ENCODE measurements around the gene FBXL7.

The FBXL7 gene

GRCh38 chr5:15585128-15585527 lies 85.1 kb downstream of the FBXL7 start:
- H3K27ac ChIP-seq: no peak overlapping the region
- H3K4me3 ChIP-seq (ENCODE audit: low read depth in 1 of 2, low read length in 1 of 2): no peak overlapping the region
- no peaks in the 10 kb centered on the region for H3K36me3 ChIP-seq
- H3K27me3 ChIP-seq: no peaks in the 10 kb centered on the region
- TF ChIP-seq CTCF (IDR thresholded peaks at IDR 0.05): no peak
- no peaks in the 10 kb centered on the region for H3K9me3 ChIP-seq
- no peaks in the 10 kb centered on the region for H3K4me1 ChIP-seq (ENCODE audit: control insufficient read depth in 1 of 2, insufficient read depth in 1 of 2, low read depth in 1 of 2, low read length in 1 of 2)

GRCh38 chr5:15585841-15586591 lies 86.0 kb downstream of the FBXL7 start:
- H3K9me3 ChIP-seq: no peaks in the 10 kb centered on the region
- H3K27ac ChIP-seq: no peak overlapping the region
- TF ChIP-seq CTCF (IDR thresholded peaks at IDR 0.05): no peak
- H3K4me3 ChIP-seq (ENCODE audit: low read depth in 1 of 2, low read length in 1 of 2): no peak overlapping the region
- no peaks in the 10 kb centered on the region for H3K27me3 ChIP-seq
- H3K36me3 ChIP-seq: no peaks in the 10 kb centered on the region
- H3K4me1 ChIP-seq (ENCODE audit: control insufficient read depth in 1 of 2, insufficient read depth in 1 of 2, low read depth in 1 of 2, low read length in 1 of 2): no peaks in the 10 kb centered on the region

GRCh38 chr5:15587916-15588315 lies 87.9 kb downstream of the FBXL7 start:
- no peaks in the 10 kb centered on the region for H3K4me1 ChIP-seq (ENCODE audit: control insufficient read depth in 1 of 2, insufficient read depth in 1 of 2, low read depth in 1 of 2, low read length in 1 of 2)
- TF ChIP-seq CTCF (IDR thresholded peaks at IDR 0.05): no peak
- H3K4me3 ChIP-seq (ENCODE audit: low read depth in 1 of 2, low read length in 1 of 2): no peak overlapping the region
- H3K27me3 ChIP-seq: no peaks in the 10 kb centered on the region
- H3K9me3 ChIP-seq: no peaks in the 10 kb centered on the region
- no peak overlapping the region for H3K27ac ChIP-seq
- H3K36me3 ChIP-seq: no peaks in the 10 kb centered on the region

GRCh38 chr5:15592728-15593127 lies 92.7 kb downstream of the FBXL7 start:
- H3K4me1 ChIP-seq (ENCODE audit: control insufficient read depth in 1 of 2, insufficient read depth in 1 of 2, low read depth in 1 of 2, low read length in 1 of 2): no peaks in the 10 kb centered on the region
- no peaks in the 10 kb centered on the region for H3K27me3 ChIP-seq
- TF ChIP-seq CTCF (IDR thresholded peaks at IDR 0.05): no peak
- no peak overlapping the region for H3K27ac ChIP-seq
- H3K36me3 ChIP-seq: no peaks in the 10 kb centered on the region
- H3K9me3 ChIP-seq: no peaks in the 10 kb centered on the region
- no peak overlapping the region for H3K4me3 ChIP-seq (ENCODE audit: low read depth in 1 of 2, low read length in 1 of 2)

GRCh38 chr5:15594977-15595568 lies 95.1 kb downstream of the FBXL7 start:
- TF ChIP-seq CTCF (IDR thresholded peaks at IDR 0.05): no peak
- Histone ChIP-seq H3K27me3 (no peaks in the 10 kb centered on the region), H3K36me3 (no peaks in the 10 kb centered on the region), H3K27ac (no peak overlapping the region), H3K4me1 (ENCODE audit: control insufficient read depth in 1 of 2, insufficient read depth in 1 of 2, low read depth in 1 of 2, low read length in 1 of 2) (no peaks in the 10 kb centered on the region), H3K9me3 (no peaks in the 10 kb centered on the region), H3K4me3 (ENCODE audit: low read depth in 1 of 2, low read length in 1 of 2) (no peak overlapping the region)

Data from neutrophil (primary cell).